Measurements from ENCODE around the gene ANKH.

Gene ANKH

DNA sequence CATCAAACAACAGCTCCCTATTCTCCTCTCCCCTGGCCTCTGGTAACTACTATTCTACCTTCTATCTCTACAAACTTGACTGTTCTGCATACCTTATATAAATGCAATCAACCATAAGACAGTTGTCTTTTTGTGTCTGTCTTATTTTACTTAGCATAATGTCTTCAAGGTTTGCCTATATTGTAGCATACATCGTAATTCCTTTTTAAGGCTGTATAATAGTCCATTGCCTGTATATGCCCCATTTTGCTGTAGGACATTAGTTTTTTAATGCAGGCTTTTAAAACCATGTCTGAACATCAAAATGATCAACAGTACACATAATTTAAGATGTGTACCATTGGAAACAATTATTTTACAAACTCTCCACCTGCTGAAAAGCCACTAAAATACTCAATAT, 12.4 kb downstream of the ANKH start:
- no peaks in the 10 kb centered on the region for H3K4me1 ChIP-seq (ENCODE audit: control insufficient read depth, insufficient read depth, low read length, poor library complexity, severe bottlenecking)
- H3K9me3 ChIP-seq (ENCODE audit: control insufficient read depth, low read length), result no peaks in the 10 kb centered on the region
- H3K36me3 ChIP-seq (ENCODE audit: control insufficient read depth, insufficient read depth, low read length), result no peaks in the 10 kb centered on the region
- no peak for DNase-seq
- no peak overlapping the region for H3K27ac ChIP-seq (ENCODE audit: insufficient read depth, low read length, poor library complexity, severe bottlenecking)
- no peak overlapping the region for H3K4me3 ChIP-seq (ENCODE audit: insufficient read depth, low read depth, low read length, poor library complexity, severe bottlenecking)
- H3K27me3 ChIP-seq (replicated peaks; ENCODE audit: control insufficient read depth, insufficient read depth, low read length, poor library complexity, severe bottlenecking), result no peaks in the 10 kb centered on the region

DNA sequence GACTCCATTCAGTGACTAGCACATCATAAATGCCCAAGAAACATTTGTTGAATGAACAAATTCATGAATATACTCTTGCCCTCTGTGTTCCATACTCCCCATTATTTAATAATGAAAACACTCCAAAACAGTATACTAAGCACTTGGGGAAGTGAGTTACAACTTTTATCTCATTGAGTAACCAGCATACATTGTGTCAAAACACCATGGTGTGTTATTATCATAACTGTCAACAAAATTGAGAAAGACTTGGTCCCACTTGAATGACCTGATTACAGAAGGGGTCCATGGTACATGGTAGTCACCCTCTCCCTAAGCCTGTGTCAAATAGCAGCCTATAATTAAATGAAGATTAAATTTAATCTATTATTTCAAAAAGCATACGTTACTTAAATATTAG, 16.2 kb downstream of the ANKH start:
- Histone ChIP-seq H3K4me3 (ENCODE audit: insufficient read depth, low read depth, low read length, poor library complexity, severe bottlenecking) (no peak overlapping the region), H3K9me3 (ENCODE audit: control insufficient read depth, low read length) (no peaks in the 10 kb centered on the region), H3K27me3 (replicated peaks; ENCODE audit: control insufficient read depth, insufficient read depth, low read length, poor library complexity, severe bottlenecking) (no peaks in the 10 kb centered on the region), H3K4me1 (ENCODE audit: control insufficient read depth, insufficient read depth, low read length, poor library complexity, severe bottlenecking) (no peaks in the 10 kb centered on the region), H3K27ac (ENCODE audit: insufficient read depth, low read length, poor library complexity, severe bottlenecking) (no peak overlapping the region), H3K36me3 (ENCODE audit: control insufficient read depth, insufficient read depth, low read length) (no peaks in the 10 kb centered on the region)
- no peak for DNase-seq

DNA sequence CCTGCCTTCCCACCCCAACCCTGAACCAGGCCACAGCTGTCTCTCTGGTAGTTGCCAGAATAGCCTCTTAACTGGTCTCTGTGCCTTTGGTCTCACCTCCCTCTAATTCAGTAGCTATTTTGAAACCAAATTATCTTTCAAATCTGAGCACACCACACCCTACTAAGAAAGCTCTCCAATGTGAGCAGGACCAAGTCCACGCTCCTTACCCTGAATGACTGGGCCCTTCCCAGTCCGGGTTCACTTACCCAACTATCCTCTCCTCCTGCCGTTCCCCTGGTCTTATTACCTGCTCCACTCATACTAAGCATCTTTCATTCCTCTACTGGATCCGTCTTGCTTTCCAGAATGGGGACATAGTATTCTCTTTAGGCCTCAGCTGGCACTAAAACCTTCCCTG, 16.8 kb downstream of the ANKH start:
- no peaks in the 10 kb centered on the region for H3K4me1 ChIP-seq (ENCODE audit: control insufficient read depth, insufficient read depth, low read length, poor library complexity, severe bottlenecking)
- DNase-seq, result no peak
- no peak overlapping the region for H3K27ac ChIP-seq (ENCODE audit: insufficient read depth, low read length, poor library complexity, severe bottlenecking)
- no peaks in the 10 kb centered on the region for H3K9me3 ChIP-seq (ENCODE audit: control insufficient read depth, low read length)
- H3K27me3 ChIP-seq (replicated peaks; ENCODE audit: control insufficient read depth, insufficient read depth, low read length, poor library complexity, severe bottlenecking), result no peaks in the 10 kb centered on the region
- peaks cover 4% of the 10 kb centered on the region for H3K36me3 ChIP-seq (ENCODE audit: control insufficient read depth, insufficient read depth, low read length)
- no peak overlapping the region for H3K4me3 ChIP-seq (ENCODE audit: insufficient read depth, low read depth, low read length, poor library complexity, severe bottlenecking)

DNA sequence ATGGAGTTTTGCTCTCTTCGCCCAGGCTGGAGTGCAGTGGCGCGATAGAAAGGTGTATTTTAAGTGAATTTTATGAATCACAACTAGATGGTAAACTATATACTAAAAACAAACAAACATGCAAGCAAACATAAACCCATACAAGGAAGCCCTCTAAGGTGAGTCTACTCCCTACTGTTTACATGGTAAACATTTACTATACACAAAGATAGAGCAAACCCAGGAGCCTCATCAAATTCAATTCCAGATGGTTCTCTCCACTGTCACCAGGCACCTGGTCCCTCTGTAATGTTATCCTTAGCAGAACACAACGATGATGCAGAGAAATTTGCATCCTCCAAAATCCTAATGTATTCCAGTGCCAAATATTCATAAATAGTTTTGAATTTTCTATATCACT, 17.9 kb downstream of the ANKH start:
- Histone ChIP-seq H3K4me1 (ENCODE audit: control insufficient read depth, insufficient read depth, low read length, poor library complexity, severe bottlenecking) (no peaks in the 10 kb centered on the region), H3K4me3 (ENCODE audit: insufficient read depth, low read depth, low read length, poor library complexity, severe bottlenecking) (no peak overlapping the region), H3K27me3 (replicated peaks; ENCODE audit: control insufficient read depth, insufficient read depth, low read length, poor library complexity, severe bottlenecking) (no peaks in the 10 kb centered on the region), H3K27ac (ENCODE audit: insufficient read depth, low read length, poor library complexity, severe bottlenecking) (no peak overlapping the region), H3K9me3 (ENCODE audit: control insufficient read depth, low read length) (no peaks in the 10 kb centered on the region), H3K36me3 (ENCODE audit: control insufficient read depth, insufficient read depth, low read length) (peaks cover 9% of the 10 kb centered on the region)
- DNase-seq, result no peak

DNA sequence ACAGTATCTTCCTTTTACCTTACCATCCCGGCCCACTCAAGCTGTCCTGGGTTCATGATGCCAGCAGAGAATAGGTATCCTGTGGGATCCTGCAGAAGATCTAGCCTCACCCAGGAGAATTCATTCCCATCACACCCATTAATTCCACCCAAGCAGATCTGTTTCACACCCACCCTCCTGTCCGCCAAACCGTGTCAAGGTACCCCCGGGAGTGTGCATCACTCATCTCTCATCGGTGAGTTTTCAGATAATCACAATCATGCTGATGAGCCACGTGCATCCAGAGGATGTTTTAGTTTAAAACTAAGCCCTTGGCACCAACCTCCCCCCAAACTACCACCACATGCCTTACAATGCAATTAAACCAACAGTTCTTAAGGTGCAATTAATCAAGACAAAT, 18.8 kb downstream of the ANKH start:
- Histone ChIP-seq H3K4me3 (ENCODE audit: insufficient read depth, low read depth, low read length, poor library complexity, severe bottlenecking) (no peak overlapping the region), H3K4me1 (ENCODE audit: control insufficient read depth, insufficient read depth, low read length, poor library complexity, severe bottlenecking) (no peaks in the 10 kb centered on the region), H3K27ac (ENCODE audit: insufficient read depth, low read length, poor library complexity, severe bottlenecking) (no peak overlapping the region), H3K9me3 (ENCODE audit: control insufficient read depth, low read length) (no peaks in the 10 kb centered on the region), H3K27me3 (replicated peaks; ENCODE audit: control insufficient read depth, insufficient read depth, low read length, poor library complexity, severe bottlenecking) (no peaks in the 10 kb centered on the region), H3K36me3 (ENCODE audit: control insufficient read depth, insufficient read depth, low read length) (peaks cover 13% of the 10 kb centered on the region)
- DNase-seq, result no peak

DNA sequence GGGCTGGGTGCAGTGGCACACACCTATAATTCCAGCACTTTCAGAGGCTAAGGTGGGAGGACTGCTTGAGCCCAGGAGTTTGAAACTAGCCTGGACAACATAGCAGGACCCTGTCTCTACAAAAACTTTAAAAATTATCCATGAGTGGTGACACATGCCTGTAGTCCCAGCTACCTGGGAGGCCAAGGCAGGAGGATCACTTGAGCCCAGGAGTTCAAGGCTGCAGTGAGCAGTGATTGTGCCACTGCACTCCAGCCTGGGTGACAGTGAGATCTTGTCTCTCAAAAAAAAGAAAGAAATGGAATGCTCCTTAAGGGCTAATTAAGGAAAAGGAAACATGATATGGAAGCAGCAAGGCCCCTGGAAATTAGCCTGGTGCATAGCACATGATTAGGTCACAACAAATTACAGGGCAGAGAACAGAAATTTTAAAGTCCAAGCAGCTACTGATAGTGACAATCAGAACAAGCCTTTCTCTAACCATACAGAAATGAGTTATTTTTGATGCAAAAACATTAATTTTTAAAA, 19.5 kb downstream of the ANKH start:
- Histone ChIP-seq H3K36me3 (ENCODE audit: control insufficient read depth, insufficient read depth, low read length) (peaks cover 17% of the 10 kb centered on the region), H3K4me1 (ENCODE audit: control insufficient read depth, insufficient read depth, low read length, poor library complexity, severe bottlenecking) (no peaks in the 10 kb centered on the region), H3K27me3 (replicated peaks; ENCODE audit: control insufficient read depth, insufficient read depth, low read length, poor library complexity, severe bottlenecking) (no peaks in the 10 kb centered on the region), H3K4me3 (ENCODE audit: insufficient read depth, low read depth, low read length, poor library complexity, severe bottlenecking) (no peak overlapping the region), H3K9me3 (ENCODE audit: control insufficient read depth, low read length) (no peaks in the 10 kb centered on the region), H3K27ac (ENCODE audit: insufficient read depth, low read length, poor library complexity, severe bottlenecking) (no peak overlapping the region)
- DNase-seq, result no peak

DNA sequence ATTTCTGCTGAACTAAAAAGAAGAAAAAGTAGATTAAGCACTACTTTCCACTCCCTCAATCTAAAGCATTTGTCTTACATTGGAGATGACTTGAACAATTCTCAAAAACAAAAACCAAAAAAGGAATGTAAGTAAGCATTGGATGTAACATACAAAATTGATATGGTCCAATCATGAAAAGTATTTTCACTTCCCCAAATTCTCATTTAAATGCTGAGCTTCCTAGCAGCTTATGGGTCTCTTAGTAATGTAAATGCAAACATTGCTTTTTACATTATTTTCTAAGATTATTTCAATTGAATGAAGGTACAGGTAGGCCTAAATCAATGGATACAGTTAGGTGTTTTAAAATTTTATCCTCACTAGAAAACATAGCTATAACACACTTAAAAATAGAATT, 20.0 kb downstream of the ANKH start:
- Histone ChIP-seq H3K4me1 (ENCODE audit: control insufficient read depth, insufficient read depth, low read length, poor library complexity, severe bottlenecking) (no peaks in the 10 kb centered on the region), H3K27ac (ENCODE audit: insufficient read depth, low read length, poor library complexity, severe bottlenecking) (no peak overlapping the region), H3K36me3 (ENCODE audit: control insufficient read depth, insufficient read depth, low read length) (peaks cover 18% of the 10 kb centered on the region), H3K27me3 (replicated peaks; ENCODE audit: control insufficient read depth, insufficient read depth, low read length, poor library complexity, severe bottlenecking) (no peaks in the 10 kb centered on the region), H3K9me3 (ENCODE audit: control insufficient read depth, low read length) (no peaks in the 10 kb centered on the region), H3K4me3 (ENCODE audit: insufficient read depth, low read depth, low read length, poor library complexity, severe bottlenecking) (no peak overlapping the region)
- no peak for DNase-seq

DNA sequence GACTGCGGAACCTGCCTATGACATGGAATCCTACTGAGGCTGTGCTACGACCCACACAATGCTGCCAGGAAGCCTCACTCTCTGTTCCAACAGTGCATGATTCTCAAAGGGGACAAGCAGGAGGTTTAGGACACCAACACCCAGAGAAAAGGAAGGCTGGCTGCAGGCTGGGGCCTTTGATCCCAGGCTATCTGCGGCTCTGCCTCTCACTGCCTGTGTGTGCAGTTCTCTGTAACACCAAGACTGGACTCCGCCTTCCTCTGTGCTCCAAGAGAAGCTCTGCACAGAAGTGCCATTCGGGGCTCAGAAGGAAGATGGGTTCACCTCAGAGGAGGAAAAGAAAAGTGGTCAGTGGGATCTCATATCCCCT, 20.5 kb downstream of the ANKH start:
- Histone ChIP-seq H3K9me3 (ENCODE audit: control insufficient read depth, low read length) (no peaks in the 10 kb centered on the region), H3K4me3 (ENCODE audit: insufficient read depth, low read depth, low read length, poor library complexity, severe bottlenecking) (no peak overlapping the region), H3K27me3 (replicated peaks; ENCODE audit: control insufficient read depth, insufficient read depth, low read length, poor library complexity, severe bottlenecking) (no peaks in the 10 kb centered on the region), H3K4me1 (ENCODE audit: control insufficient read depth, insufficient read depth, low read length, poor library complexity, severe bottlenecking) (no peaks in the 10 kb centered on the region), H3K36me3 (ENCODE audit: control insufficient read depth, insufficient read depth, low read length) (peaks cover 18% of the 10 kb centered on the region), H3K27ac (ENCODE audit: insufficient read depth, low read length, poor library complexity, severe bottlenecking) (no peak overlapping the region)
- DNase-seq, result no peak

DNA sequence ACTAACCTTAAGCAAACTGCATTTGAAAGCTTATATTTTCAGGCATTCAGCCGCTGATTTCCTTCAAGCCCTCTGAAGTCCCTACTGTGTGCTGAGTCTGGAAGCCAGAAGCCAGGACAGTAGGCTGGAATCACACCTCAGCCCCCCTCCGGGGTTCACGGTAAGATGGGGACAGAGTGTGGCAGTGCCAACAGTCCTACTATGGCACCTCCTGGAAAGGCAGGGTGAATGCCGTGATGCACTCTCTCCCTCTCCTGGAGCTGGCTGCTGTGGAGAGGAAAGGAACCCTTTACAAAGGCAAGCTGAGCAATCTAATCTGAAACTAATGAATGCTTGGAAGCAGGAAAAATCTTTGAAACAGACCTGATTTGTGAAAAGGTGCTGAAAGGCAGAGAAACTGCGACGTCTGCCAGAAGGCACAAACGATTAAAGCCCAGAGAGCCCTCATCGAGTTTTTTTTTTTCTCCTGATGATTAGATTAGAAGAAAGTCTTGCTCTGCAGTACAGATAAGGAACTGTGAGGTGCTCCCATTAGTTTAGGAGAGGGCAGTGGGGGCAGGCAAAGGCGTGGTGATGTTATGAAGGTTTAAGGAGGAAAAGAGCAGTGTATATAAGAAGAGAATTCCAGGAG, 21.0 kb downstream of the ANKH start:
- no peak overlapping the region for H3K4me3 ChIP-seq (ENCODE audit: insufficient read depth, low read depth, low read length, poor library complexity, severe bottlenecking)
- no peak for DNase-seq

DNA sequence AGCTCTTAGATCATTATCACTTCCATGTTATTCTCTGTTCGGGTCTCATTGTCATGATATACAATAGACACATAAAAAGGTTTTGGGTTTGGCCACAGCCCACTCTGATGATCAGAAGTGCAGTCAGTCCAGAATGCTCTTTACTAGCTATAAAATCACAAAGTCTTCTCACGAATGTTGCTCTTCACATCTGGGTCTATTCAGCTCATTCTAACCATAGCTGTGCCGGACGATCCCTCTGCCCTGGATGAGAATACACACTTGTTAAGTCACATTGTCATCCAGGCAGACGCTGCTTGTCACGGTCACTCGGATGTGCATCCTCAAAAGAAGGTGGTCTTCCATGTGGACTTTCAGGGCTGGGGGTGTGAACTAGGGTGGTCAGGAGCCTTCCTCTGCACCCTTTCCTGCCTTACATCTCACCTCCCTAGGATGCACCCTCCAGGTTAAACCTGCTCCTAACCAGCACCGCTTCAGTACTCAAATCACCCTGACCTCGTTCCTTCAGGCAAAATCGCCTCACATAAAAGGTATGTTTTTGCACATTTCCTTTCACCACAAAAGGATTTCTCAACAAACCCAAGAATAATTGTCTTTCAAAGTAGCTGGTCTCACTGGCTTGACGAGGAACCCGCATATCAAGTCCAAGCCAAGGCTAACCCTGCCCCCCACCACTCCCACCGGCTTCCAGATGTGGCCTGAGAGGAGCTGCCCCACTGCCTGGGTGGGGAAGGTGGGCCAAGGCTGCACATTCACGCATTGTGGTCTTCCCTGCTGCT, 21.9 kb downstream of the ANKH start:
- no peaks in the 10 kb centered on the region for H3K4me1 ChIP-seq (ENCODE audit: control insufficient read depth, insufficient read depth, low read length, poor library complexity, severe bottlenecking)
- no peak for DNase-seq
- H3K36me3 ChIP-seq (ENCODE audit: control insufficient read depth, insufficient read depth, low read length), result peaks cover 18% of the 10 kb centered on the region
- H3K27ac ChIP-seq (ENCODE audit: insufficient read depth, low read length, poor library complexity, severe bottlenecking), result no peak overlapping the region
- no peak overlapping the region for H3K4me3 ChIP-seq (ENCODE audit: insufficient read depth, low read depth, low read length, poor library complexity, severe bottlenecking)
- H3K27me3 ChIP-seq (replicated peaks; ENCODE audit: control insufficient read depth, insufficient read depth, low read length, poor library complexity, severe bottlenecking), result no peaks in the 10 kb centered on the region
- H3K9me3 ChIP-seq (ENCODE audit: control insufficient read depth, low read length), result no peaks in the 10 kb centered on the region

More for the DNA sequence above, 21.0 kb downstream of the ANKH start:
- Histone ChIP-seq H3K36me3 (ENCODE audit: control insufficient read depth, insufficient read depth, low read length) (peaks cover 18% of the 10 kb centered on the region), H3K27me3 (replicated peaks; ENCODE audit: control insufficient read depth, insufficient read depth, low read length, poor library complexity, severe bottlenecking) (no peaks in the 10 kb centered on the region), H3K27ac (ENCODE audit: insufficient read depth, low read length, poor library complexity, severe bottlenecking) (no peak overlapping the region), H3K9me3 (ENCODE audit: control insufficient read depth, low read length) (no peaks in the 10 kb centered on the region), H3K4me1 (ENCODE audit: control insufficient read depth, insufficient read depth, low read length, poor library complexity, severe bottlenecking) (no peaks in the 10 kb centered on the region)

All from effector memory CD4-positive, alpha-beta T cell (primary cell).